GM23248 (cell line): ENCODE data around the gene ARF1. TPM values are rescaled to one million over a fixed set of nuclear protein-coding genes. Genes with fewer than 3 reads are reported as not detected.

Experiments
- DNase-seq: peaks from one replicate; pipeline ENCODE4 v3.0.0-alpha.2; 2015
- H2AFZ ChIP-seq: fragments of 200-600 bp; sonication (generic); 2 replicates; pipeline ENCODE4 v1.6.1; 2016; ENCODE audit warnings: antibody characterized with exemption
- H3F3A ChIP-seq: fragments of 200-600 bp; sonication (generic); 2 replicates; pipeline ENCODE4 v1.6.1; 2016; ENCODE audit warnings: mild to moderate bottlenecking, antibody characterized with exemption, mixed run types; ENCODE audit not compliant: insufficient read depth
- H3K27ac ChIP-seq: fragments of 200-600 bp; sonication (generic); 2 replicates; pipeline ENCODE4 v1.5.1; 2016; ENCODE audit warnings: mild to moderate bottlenecking
- H3K27me3 ChIP-seq: fragments of 200-600 bp; sonication (generic); replicated peaks from 2 replicates; pipeline ENCODE4 v1.6.1; 2016; ENCODE audit warnings: mild to moderate bottlenecking; ENCODE audit not compliant: insufficient read depth
- H3K36me3 ChIP-seq: fragments of 200-600 bp; sonication (generic); 2 replicates; pipeline ENCODE4 v1.6.1; 2016; ENCODE audit warnings: low read depth, mild to moderate bottlenecking
- H3K4me1 ChIP-seq: fragments of 200-600 bp; sonication (generic); 2 replicates; pipeline ENCODE4 v1.6.1; 2016; ENCODE audit warnings: mild to moderate bottlenecking; ENCODE audit not compliant: insufficient read depth
- H3K4me2 ChIP-seq: fragments of 200-600 bp; sonication (generic); one replicate; pipeline ENCODE4 v1.6.1; 2016; ENCODE audit warnings: mild to moderate bottlenecking; ENCODE audit not compliant: unreplicated experiment
- H3K4me3 ChIP-seq: fragments of 200-600 bp; sonication (generic); 2 replicates; pipeline ENCODE4 v1.5.1; 2016; ENCODE audit warnings: mild to moderate bottlenecking
- H3K79me2 ChIP-seq: fragments of 200-600 bp; sonication (generic); 2 replicates; pipeline ENCODE4 v1.6.1; 2016; ENCODE audit warnings: mild to moderate bottlenecking; ENCODE audit not compliant: insufficient read depth
- H3K9ac ChIP-seq: fragments of 200-600 bp; sonication (generic); 2 replicates; pipeline ENCODE4 v1.6.1; 2016; ENCODE audit warnings: mild to moderate bottlenecking
- H3K9me2 ChIP-seq: fragments of 200-600 bp; sonication (generic); 2 replicates; pipeline ENCODE4 v1.6.1; 2016; ENCODE audit warnings: mixed run types, mild to moderate bottlenecking, moderate library complexity; ENCODE audit not compliant: insufficient read depth
- H3K9me3 ChIP-seq: fragments of 200-600 bp; sonication (generic); one replicate; pipeline ENCODE4 v1.6.1; 2017; ENCODE audit warnings: low read depth
- H4K20me1 ChIP-seq: fragments of 200-600 bp; sonication (generic); 2 replicates; pipeline ENCODE4 v1.6.0; 2016; ENCODE audit not compliant: insufficient read depth
- EZH2 ChIP-seq: fragments of 200-600 bp; sonication (generic); IDR thresholded peaks from 2 replicates; pipeline ENCODE4 v1.6.1; 2018; ENCODE audit warnings: antibody characterized with exemption, mild to moderate bottlenecking; ENCODE audit not compliant: insufficient read depth, poor library complexity, severe bottlenecking
- EZH2phosphoT487 ChIP-seq: fragments of 200-600 bp; sonication (generic); IDR thresholded peaks from 2 replicates; pipeline ENCODE4 v1.6.1; 2018; ENCODE audit warnings: antibody characterized with exemption, moderate library complexity, mild to moderate bottlenecking, low read depth; ENCODE audit not compliant: insufficient read depth
- WGBS, 2 experiments: methylation state at CpG; one replicate each; pipeline ENCODE4 v1.1.6; 2015 to 2017; ENCODE audit warnings: low lambda C conversion rate in 2 of 2, low coverage in 1 of 2; ENCODE audit errors: missing lambda C conversion rate in 2 of 2; 5-methylcytosine and 5-hydroxymethylcytosine counted together
- in situ Hi-C: fragments of 300-500 bp; cut with MboI; formaldehyde crosslinking; loops from 2 replicates; pipeline ENCODE4 v1.15.0; 2020
- polyA plus RNA-seq: library from polyadenylated mRNA; unstranded; fragments of >200 nt; fragmentation: Nextera tagmentation; extraction: Ambion mirVana; gene quantifications from 2 replicates; pipeline ENCODE4 v1.2.1, GENCODE V29; 2016
- total RNA-seq: library from RNA; depleted of rRNA; stranded (reverse); fragments of >200 nt; shearing (Covaris generic); gene quantifications from 2 replicates; pipeline ENCODE4 v1.2.3, GENCODE V29; 2014

The ARF1 gene
- total and polyA plus RNA-seq, 2 experiments from 2014 or later, result 292 to 656 TPM

GRCh38 chr1:228058949-228059633 lies 23.4 kb upstream of the ARF1 start:
- Histone ChIP-seq H3F3A (no peaks in the 10 kb centered on the region), H3K4me1 (no peaks in the 10 kb centered on the region), H3K4me3 (no peak overlapping the region), H3K27ac (no peak overlapping the region), H2AFZ (no peak overlapping the region), H4K20me1 (no peaks in the 10 kb centered on the region), H3K9ac (no peak overlapping the region), H3K9me2 (no peaks in the 10 kb centered on the region), H3K27me3 (peaks cover 60% of the 10 kb centered on the region), H3K4me2 (no peak overlapping the region), H3K79me2 (no peaks in the 10 kb centered on the region), H3K36me3 (no peaks in the 10 kb centered on the region), H3K9me3 (no peaks in the 10 kb centered on the region)
- 16 to 19% methylated on average over 56 to 64 of the region's 66 CpGs for WGBS, 2 experiments
- TF ChIP-seq EZH2 (no peak), EZH2phosphoT487 (no peak)
- DNase-seq, result no peak
- in situ Hi-C loops, result no loop called here

GRCh38 chr1:228059634-228060457 lies 22.7 kb upstream of the ARF1 start:
- Histone ChIP-seq H4K20me1 (no peaks in the 10 kb centered on the region), H3K27ac (no peak overlapping the region), H3K79me2 (no peaks in the 10 kb centered on the region), H3K4me1 (no peaks in the 10 kb centered on the region), H3K9me2 (no peaks in the 10 kb centered on the region), H3K9ac (no peak overlapping the region), H3K4me2 (no peak overlapping the region), H3F3A (no peaks in the 10 kb centered on the region), H3K36me3 (no peaks in the 10 kb centered on the region), H3K4me3 (no peak overlapping the region), H2AFZ (no peak overlapping the region), H3K9me3 (no peaks in the 10 kb centered on the region), H3K27me3 (peaks cover 60% of the 10 kb centered on the region)
- peak; percentile 36 for DNase-seq
- in situ Hi-C loops, result no loop called here
- WGBS, 2 experiments, result 12 to 14% methylated on average over 23 to 33 of the region's 33 CpGs
- no peak for TF ChIP-seq EZH2
- TF ChIP-seq EZH2phosphoT487, result no peak

GRCh38 chr1:228060458-228061190 lies 21.9 kb upstream of the ARF1 start:
- Histone ChIP-seq H3K9me2 (no peaks in the 10 kb centered on the region), H3K4me2 (no peak overlapping the region), H3K9ac (no peak overlapping the region), H3K27me3 (peaks cover 57% of the 10 kb centered on the region), H3F3A (no peaks in the 10 kb centered on the region), H3K9me3 (no peaks in the 10 kb centered on the region), H3K4me3 (no peak overlapping the region), H2AFZ (no peak overlapping the region), H3K4me1 (no peaks in the 10 kb centered on the region), H4K20me1 (no peaks in the 10 kb centered on the region), H3K79me2 (no peaks in the 10 kb centered on the region), H3K27ac (no peak overlapping the region), H3K36me3 (no peaks in the 10 kb centered on the region)
- DNase-seq, result peak; percentile 41
- no peak for TF ChIP-seq EZH2phosphoT487
- TF ChIP-seq EZH2, result no peak
- in situ Hi-C loops, result no loop called here
- WGBS, 2 experiments, result 10 to 14% methylated on average over 26 to 29 of the region's 34 CpGs

GRCh38 chr1:228061411-228062084 lies 21.0 kb upstream of the ARF1 start:
- in situ Hi-C loops, result no loop called here
- no peaks in the 10 kb centered on the region for H3K9me3 ChIP-seq
- peaks cover 48% of the 10 kb centered on the region for H3K27me3 ChIP-seq
- H3K4me1 ChIP-seq, result no peaks in the 10 kb centered on the region
- H3K9ac ChIP-seq, result no peak overlapping the region
- H3K79me2 ChIP-seq, result no peaks in the 10 kb centered on the region
- no peak for DNase-seq
- H3K36me3 ChIP-seq, result no peaks in the 10 kb centered on the region
- H3F3A ChIP-seq, result no peaks in the 10 kb centered on the region
- WGBS, 2 experiments, result 66 to 68% methylated on average over 10 of the region's 10 CpGs
- no peak overlapping the region for H3K27ac ChIP-seq
- H2AFZ ChIP-seq, result no peak overlapping the region
- TF ChIP-seq EZH2phosphoT487 (no peak), EZH2 (no peak)
- no peaks in the 10 kb centered on the region for H3K9me2 ChIP-seq
- H4K20me1 ChIP-seq, result no peaks in the 10 kb centered on the region
- no peak overlapping the region for H3K4me2 ChIP-seq
- H3K4me3 ChIP-seq, result no peak overlapping the region
